NCI-H128 (cell line): ENCODE measurements around the gene MEAF6.

Source experiments
- DNase-seq: peaks from one replicate; lab custom pipeline; 2025; ENCODE audit not compliant: unreplicated experiment; lab: John Stamatoyannopoulos, UW

MEAF6 gene

DNA sequence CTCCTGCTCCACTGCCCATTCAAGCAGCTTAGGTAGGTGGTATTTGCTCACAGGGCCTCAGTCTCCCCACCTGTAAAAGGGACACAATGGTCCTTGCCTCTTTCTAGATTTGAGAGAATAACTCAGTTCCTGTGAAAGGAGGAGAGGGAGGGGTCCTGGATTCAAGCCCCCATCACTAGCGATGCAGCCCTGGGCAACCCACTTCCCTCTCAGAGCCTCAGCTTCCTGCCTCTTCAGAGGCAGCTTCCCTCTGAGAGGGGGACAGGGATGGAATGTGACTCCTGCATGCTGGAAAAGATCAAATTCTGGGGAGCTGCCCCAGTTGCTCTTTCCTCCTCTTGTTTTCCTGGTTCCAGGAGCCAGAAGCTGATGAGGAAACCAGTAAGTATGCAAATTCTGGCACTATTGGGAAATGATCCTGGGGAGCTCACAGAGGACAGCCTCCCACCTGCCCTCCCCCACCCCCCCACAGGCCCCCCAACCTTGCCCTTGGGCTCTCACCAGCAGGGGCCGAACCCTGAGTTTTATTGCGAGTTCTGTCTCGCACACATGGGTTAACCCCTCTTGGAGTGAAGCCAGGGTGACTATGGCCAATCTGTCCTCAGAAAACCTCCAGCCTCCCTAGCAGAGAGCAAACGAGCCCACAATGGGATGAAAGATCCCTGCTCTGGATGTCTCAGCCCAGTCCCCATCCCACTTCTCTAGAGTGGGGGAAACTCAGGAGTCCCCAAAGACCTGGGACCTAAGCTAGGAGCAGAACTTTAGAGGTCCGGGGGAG is 28.5 kb downstream of the MEAF6 start:
- DNase-seq: no peak

GRCh38 chr1:37484325-37485051 is 30.1 kb downstream of the MEAF6 start:
- no peak for DNase-seq

DNA sequence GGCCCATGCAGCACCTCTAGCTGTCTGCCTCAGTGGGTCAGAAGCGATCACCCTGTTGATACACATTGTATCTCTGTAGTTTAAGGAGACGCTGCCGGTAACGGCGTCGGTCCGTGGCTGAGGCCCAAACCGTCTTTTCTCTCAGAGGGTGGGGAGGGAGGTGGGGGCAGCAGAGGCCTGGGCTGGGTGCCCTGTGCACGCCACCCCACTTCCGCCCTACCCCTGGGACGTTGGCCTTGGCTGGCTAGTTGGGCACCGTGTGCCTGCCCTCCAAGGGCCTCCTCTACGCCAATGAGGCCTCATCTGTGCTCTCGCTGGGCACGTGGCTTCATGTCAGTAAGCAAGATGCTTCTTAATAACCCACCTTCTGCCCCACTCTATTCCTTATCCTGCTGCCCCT is 30.8 kb downstream of the MEAF6 start:
- DNase-seq: no peak

DNA sequence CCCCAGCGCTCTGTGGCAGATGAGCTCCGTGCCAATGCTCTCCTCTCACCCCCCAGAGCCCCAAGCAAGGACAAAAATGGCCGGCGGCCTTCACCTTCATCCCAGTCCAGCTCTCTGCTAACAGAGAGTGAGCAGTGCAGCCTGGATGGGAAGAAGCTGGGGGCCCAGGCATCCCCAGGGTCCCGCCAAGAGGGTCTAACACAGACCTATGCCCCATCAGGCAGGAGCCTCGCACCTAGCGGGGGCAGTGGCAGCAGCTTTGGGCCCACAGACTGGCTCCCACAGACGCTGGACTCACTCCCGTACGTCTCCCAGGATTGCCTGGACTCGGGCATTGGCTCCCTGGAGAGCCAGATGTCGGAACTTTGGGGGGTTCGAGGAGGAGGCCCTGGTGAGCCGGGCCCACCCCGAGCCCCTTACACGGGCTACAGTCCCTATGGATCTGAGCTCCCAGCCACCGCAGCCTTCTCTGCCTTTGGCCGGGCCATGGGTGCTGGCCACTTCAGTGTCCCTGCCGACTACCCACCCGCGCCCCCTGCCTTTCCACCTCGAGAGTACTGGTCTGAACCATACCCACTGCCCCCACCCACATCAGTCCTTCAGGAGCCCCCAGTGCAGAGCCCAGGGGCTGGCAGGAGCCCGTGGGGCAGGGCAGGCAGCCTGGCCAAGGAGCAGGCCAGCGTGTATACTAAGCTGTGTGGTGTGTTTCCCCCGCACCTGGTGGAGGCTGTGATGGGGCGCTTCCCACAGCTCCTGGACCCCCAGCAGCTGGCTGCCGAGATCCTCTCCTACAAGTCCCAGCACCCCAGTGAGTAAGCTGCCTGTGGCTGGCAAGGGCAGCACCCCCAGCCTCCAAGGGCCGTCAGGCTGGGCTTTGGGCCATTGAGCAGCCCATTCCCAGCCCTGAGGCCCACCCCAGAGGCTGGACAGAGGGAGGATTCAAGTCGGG is 31.5 kb downstream of the MEAF6 start:
- DNase-seq: no peak

GRCh38 chr1:37482004-37482785 is 32.4 kb downstream of the MEAF6 start:
- DNase-seq: no peak

DNA sequence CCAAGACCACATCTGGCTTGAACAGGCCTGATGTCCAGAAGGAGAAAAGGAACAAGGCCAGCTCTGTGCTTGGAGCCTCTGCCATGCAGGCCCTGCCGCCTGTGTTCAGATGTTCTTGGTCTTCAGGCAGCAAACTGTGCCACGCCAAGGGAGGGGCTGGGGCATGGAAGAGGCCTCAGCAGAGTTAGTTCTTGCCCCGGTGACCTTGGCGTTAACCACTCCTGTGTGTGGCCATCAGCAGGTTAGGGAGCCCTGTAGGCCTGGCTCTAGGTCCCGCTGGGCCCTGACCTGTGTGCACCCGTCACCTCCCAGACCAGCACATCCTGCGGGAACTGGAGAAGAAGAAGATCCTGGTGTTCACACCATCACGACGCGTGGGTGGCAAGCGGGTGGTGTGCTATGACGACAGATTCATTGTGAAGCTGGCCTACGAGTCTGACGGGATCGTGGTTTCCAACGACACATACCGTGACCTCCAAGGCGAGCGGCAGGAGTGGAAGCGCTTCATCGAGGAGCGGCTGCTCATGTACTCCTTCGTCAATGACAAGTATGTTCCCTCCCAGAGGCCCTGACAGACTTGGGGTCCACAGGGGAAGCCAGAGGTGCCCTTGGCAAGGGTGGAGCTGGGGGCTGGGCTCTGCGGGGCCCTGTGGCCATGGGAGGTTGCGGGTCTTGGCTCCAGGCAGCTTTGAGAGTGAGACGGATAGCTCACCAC is 33.1 kb downstream of the MEAF6 start:
- no peak for DNase-seq

DNA sequence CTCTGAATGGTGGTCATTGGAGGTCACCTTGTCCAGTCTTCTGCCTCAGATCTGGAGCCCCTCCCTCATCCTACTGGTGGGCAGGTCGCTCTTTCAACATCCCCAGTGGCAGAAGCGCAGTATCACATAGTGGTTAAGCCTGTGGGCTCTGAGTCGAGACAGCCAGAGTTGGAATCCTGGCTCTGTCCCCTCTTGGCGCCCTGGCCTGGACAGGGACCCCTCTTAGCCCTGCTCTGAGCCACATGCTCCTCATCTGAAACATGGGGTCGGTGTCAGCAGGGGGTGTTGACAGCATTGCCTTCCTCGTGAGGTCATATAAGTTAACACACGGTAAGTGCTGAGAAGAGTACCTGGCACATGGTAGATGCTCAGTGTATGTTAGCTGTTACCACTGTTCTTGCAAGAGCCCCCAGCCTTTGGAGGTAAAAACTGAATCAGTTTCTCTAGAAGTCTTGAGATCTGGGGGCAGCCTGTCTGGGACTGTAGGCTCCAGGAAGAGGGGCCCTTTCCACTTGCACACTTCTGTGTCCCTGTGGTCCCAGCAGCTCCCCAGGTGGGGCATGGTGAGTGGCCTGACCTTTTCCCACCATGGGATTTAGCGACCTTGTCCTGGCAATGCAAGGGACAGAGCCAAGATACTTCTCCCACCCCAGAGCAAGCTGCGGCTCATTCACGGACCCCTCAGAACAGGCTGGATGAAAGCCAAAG is 33.8 kb downstream of the MEAF6 start:
- DNase-seq: no peak

GRCh38 chr1:37480125-37480466 is 34.5 kb downstream of the MEAF6 start:
- no peak for DNase-seq

GRCh38 chr1:37479255-37480124 is 35.1 kb downstream of the MEAF6 start:
- no peak for DNase-seq

DNA sequence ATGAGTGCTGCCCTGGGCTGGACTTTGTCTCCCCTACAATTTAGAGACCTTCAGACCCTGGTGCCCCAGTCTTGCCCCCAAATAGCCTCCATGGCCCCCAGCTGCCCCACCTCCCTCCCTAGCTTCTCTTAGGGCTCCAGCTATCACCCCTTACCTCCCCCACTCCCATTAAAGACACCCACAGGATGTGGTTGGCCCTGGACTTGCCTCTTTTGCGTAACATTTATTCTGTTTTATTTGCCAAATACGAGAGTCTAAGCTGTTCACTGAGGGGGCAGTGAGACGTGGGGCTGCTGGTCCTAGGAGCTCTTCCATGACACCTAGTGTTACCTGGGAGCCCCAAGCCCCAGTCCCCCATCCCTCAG is 35.7 kb downstream of the MEAF6 start:
- DNase-seq: no peak

DNA sequence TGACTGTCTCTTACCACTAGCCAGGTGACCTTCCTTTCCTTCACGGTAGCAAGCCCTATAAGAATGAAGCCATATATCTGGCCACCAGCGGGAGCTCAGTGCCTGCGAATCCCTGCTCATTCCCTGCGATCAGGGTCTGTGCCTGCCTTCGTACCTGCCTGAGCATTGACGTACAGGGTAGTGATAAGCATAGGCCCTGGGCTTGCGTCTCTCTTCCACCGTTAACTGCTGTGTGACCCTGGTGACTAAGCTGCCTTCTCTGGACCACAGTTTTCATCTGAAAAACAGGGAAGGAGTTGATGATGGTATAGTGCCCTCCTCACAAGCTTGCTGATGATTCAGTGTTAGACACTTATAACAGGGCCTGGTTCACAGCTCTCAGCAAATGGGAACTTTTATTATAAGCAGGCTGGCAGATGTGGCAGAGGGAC is 36.1 kb downstream of the MEAF6 start:
- no peak for DNase-seq

GRCh38 chr1:37477946-37478345 is 36.6 kb downstream of the MEAF6 start:
- DNase-seq: no peak

DNA sequence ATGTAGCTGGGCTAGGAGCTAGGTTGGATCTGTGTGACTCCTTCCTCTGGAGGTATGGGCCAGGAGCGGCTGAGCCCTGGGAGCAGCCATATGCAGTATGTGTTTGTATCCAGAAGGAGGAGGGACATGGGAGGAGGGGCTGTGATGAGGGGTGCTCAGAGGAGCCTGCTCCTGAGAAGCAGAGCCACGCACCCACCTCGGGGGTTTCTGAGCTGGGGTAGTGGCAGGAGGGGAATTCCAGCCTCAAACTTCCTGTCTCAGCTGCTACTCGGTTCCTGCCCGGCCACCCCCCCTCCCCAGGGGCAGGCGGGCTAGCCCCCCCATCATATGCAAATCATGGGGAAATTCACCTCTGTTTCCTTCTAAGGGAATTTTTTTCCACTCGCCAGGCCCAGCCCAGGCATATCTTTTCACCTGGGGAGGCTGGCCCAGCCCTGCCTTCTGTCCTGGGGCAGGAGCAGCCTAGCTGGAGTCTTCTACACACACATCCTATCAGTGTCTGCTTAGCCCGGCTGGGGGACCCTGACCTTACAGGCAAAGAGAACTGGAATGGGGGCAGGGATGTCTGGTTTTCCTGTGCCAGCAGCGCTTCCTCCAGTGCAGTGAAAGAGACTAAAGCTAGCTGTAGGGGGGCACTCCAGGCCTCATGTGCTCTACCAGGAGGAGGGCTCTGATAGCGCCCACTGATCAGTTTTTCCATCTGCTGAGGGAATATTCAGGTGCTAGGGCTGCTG is 37.2 kb downstream of the MEAF6 start:
- DNase-seq: no peak

DNA sequence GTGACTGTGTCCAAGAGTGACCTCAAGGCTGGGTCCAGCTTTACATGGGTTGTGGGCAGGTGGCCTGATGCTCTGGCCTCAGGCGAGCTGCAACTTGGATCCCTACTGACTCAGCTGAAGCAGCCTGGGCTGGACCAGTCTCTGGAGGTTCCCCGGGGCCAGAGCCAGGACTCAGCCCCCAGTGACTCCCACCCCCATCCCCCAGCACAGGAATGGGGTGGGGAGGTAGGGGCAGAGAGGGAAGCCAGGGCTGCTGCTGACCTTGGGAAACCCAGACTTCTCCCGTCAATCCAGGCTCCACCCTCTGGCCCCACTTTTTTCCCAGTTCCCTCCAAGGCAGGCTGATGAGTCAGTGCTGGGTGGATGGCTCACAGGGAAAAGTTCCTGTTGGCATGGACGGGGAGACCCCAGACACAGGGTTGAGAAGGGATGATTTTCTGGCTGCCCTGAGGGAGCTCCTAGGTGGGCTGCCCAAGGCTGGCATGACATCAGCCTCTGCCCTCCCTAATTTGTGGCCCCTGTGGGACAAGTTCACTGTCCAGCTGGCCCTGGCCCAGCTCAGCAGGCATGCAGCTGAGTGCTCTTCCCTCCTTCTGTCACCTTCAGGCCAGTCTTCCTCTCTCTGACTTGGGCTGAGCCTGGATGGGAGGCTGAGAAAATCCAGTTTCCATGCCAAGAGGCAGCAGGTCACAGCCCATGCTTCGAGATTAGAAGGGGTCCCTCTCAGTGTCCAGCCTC is 37.9 kb downstream of the MEAF6 start:
- no peak for DNase-seq

GRCh38 chr1:37476087-37476452 is 38.5 kb downstream of the MEAF6 start:
- DNase-seq: no peak

GRCh38 chr1:37475380-37476086 is 39.0 kb downstream of the MEAF6 start:
- no peak for DNase-seq
